ENCODE measurements around the gene FNDC7. TPM values are rescaled to one million over a fixed set of nuclear protein-coding genes. Genes with fewer than 3 reads are reported as not detected.

Gene FNDC7
- total and polyA plus RNA-seq, 2 donors (not counting 3 experiments of a cell fraction or from before 2014, with no cell fraction given), result not detected

DNA sequence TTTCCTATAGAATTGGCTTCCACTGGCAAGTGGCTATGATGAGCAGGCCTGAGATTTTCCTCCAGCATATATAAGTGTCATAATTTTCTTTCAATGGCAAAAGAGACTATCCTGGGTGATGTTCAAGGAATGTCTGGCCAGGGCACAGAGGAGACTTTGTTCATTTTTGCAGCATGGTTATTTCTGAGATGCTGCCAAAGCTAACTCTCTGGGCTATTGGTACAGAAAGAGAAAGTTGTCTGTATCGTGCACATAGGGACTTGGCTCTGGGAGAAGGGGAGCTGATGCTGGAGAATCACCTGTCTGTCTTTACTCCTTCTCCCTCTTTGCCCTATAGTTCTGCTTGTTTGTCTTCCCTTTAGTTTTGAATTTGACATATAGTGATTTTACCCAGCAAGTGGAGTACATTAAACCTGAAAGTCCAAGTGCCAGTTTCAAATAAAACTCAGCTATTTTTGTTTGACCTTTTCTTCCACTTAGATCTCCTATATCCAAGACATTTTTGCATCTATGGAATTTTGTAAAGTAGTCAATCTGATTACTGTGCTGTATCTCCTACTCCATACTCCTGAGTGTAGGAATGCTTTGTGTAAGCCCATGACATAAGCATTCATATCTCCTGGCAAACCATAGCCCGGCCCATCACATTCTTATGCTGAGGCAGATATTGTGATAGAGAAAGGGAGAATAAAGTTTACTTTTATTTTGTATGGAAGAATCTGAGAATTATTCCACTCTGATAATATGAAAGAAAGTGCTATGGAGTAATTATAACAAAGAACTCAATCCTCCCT lies 3.9 kb downstream of the FNDC7 start:
- BruUV-seq (replicated peaks), result no TSS peak
- Histone ChIP-seq H3K4me3 (replicated peaks in 1 of 3; ENCODE audit: insufficient read depth in 1 of 3, low read depth in 1 of 3, low read length in 3 of 3) (no peak overlapping the region), H3K27ac (ENCODE audit: insufficient read depth, low read depth, low read length) (no peak overlapping the region), H3K9me3 (replicated peaks; ENCODE audit: control insufficient read depth, insufficient read depth, low read length) (no peaks in the 10 kb centered on the region), H3K9me1 (replicated peaks; ENCODE audit: control insufficient read depth, extremely low read depth, insufficient read depth, low read length) (no peaks in the 10 kb centered on the region), H3K4me1 (ENCODE audit: control insufficient read depth, extremely low read depth, insufficient read depth, low read length) (peaks cover 15% of the 10 kb centered on the region), H2AFZ (ENCODE audit: low read depth, low read length) (no peak overlapping the region), H3K79me2 (ENCODE audit: control insufficient read depth, insufficient read depth, low read length) (no peaks in the 10 kb centered on the region), H3K4me2 (ENCODE audit: insufficient read depth, low read length) (no peak overlapping the region), H3K36me3 (ENCODE audit: control insufficient read depth in 2 of 2, extremely low read depth in 1 of 2, insufficient read depth in 2 of 2, low read length in 2 of 2) (no peaks in the 10 kb centered on the region), H4K20me1 (replicated peaks; ENCODE audit: control insufficient read depth, extremely low read depth, insufficient read depth, low read length) (no peaks in the 10 kb centered on the region), H3K9ac (replicated peaks; ENCODE audit: extremely low read depth, insufficient read depth, low read length) (no peak overlapping the region), H3K27me3 (ENCODE audit: control insufficient read depth in 2 of 2, insufficient read depth in 2 of 2, low read length in 2 of 2) (no peaks in the 10 kb centered on the region)
- CTCF ChIA-PET, result interaction anchor here (1.1 to 1.5 kb wide), 3 partner anchors 12 to 28 kb away, joined by 4 to 7 read pairs (median 4); partner anchors contain the start of gene PRPF38B
- intact Hi-C loops (cut with micrococcal nuclease), result no loop called here
- POLR2A ChIA-PET, result no interaction called here
- TF ChIP-seq, protein P1, sequence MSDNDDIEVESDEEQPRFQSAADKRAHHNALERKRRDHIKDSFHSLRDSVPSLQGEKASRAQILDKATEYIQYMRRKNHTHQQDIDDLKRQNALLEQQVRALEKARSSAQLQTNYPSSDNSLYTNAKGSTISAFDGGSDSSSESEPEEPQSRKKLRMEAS (IDR thresholded peaks at IDR 0.05; ENCODE audit: insufficient read depth, insufficient read length), result no peak
- TF ChIP-seq POLR2A (IDR thresholded peaks at IDR 0.05; ENCODE audit: low read depth, low read length) (no peak), GATA2 (IDR thresholded peaks at IDR 0.05; ENCODE audit: insufficient read depth, insufficient read length, low read depth, low read length) (no peak), FOS (IDR thresholded peaks at IDR 0.05; ENCODE audit: borderline replicate concordance, insufficient read depth, low read length) (no peak), MYC (IDR thresholded peaks at IDR 0.05; ENCODE audit: low read depth, low read length) (no peak), EZH2 (IDR thresholded peaks at IDR 0.05; ENCODE audit: borderline replicate concordance, low read depth, low read length, severe bottlenecking) (no peak), POLR2AphosphoS5 (IDR thresholded peaks at IDR 0.05; ENCODE audit: insufficient read depth, low read depth, low read length) (no peak), JUN (IDR thresholded peaks at IDR 0.05; ENCODE audit: borderline replicate concordance, insufficient read depth, insufficient read length, low read depth) (no peak)
- TF ChIP-seq, protein P2, sequence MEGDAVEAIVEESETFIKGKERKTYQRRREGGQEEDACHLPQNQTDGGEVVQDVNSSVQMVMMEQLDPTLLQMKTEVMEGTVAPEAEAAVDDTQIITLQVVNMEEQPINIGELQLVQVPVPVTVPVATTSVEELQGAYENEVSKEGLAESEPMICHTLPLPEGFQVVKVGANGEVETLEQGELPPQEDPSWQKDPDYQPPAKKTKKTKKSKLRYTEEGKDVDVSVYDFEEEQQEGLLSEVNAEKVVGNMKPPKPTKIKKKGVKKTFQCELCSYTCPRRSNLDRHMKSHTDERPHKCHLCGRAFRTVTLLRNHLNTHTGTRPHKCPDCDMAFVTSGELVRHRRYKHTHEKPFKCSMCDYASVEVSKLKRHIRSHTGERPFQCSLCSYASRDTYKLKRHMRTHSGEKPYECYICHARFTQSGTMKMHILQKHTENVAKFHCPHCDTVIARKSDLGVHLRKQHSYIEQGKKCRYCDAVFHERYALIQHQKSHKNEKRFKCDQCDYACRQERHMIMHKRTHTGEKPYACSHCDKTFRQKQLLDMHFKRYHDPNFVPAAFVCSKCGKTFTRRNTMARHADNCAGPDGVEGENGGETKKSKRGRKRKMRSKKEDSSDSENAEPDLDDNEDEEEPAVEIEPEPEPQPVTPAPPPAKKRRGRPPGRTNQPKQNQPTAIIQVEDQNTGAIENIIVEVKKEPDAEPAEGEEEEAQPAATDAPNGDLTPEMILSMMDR (IDR thresholded peaks at IDR 0.05; ENCODE audit: extremely low read depth in 1 of 2, insufficient read depth in 1 of 2, low read depth in 1 of 2, low read length in 2 of 2), result no peak
- DNase-seq (ENCODE audit: low read depth, low spot score) (no peak), FAIRE-seq (no peak)
- dilution Hi-C loops (cut with MboI; ENCODE audit: extremely low pct_ligation_motif_present, low sequenced_read_pairs), result no loop called here
